Testis (tissue), 2 donors: ENCODE measurements around the gene IDE.

Experiments used
- POLR2A ChIP-seq: fragments of 450-650 bp; IDR thresholded peaks from one replicate; pipeline ENCODE4 v1.6.1; 2017; ENCODE audit warnings: antibody characterized with exemption, mild to moderate bottlenecking, moderate library complexity
- TF ChIP-seq, protein P1 (sequence below), 3 experiments: fragments of 450-650 bp in 2 of 3; fragments of 200-600 bp in 1 of 3; sonication (generic) in 1 of 3; IDR thresholded peaks; one replicate each; pipeline ENCODE4 v1.5.1; 2016 to 2019; ENCODE audit warnings: antibody characterized with exemption in 3 of 3, mild to moderate bottlenecking in 2 of 3, moderate library complexity in 1 of 3

DNA sequence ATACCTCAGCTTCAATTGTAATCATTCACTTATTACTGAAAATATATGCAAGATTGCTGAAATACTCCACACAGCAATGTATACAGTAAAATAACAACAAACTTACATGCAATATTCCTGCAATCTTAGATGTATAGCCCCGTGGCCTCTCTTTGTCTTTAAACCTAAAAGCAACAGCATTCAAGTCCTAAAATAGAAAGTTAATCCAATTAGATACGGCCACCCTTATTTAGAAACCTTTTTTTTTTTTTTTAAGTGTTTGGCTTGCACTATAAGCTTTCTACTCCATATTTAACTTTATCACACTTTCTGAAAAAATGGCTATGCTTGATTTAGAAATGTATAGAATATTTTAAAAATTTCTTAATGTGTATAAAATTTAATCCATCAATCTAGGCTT is 67.6 kb downstream of the IDE start:
- TF ChIP-seq, protein P1, sequence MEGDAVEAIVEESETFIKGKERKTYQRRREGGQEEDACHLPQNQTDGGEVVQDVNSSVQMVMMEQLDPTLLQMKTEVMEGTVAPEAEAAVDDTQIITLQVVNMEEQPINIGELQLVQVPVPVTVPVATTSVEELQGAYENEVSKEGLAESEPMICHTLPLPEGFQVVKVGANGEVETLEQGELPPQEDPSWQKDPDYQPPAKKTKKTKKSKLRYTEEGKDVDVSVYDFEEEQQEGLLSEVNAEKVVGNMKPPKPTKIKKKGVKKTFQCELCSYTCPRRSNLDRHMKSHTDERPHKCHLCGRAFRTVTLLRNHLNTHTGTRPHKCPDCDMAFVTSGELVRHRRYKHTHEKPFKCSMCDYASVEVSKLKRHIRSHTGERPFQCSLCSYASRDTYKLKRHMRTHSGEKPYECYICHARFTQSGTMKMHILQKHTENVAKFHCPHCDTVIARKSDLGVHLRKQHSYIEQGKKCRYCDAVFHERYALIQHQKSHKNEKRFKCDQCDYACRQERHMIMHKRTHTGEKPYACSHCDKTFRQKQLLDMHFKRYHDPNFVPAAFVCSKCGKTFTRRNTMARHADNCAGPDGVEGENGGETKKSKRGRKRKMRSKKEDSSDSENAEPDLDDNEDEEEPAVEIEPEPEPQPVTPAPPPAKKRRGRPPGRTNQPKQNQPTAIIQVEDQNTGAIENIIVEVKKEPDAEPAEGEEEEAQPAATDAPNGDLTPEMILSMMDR (IDR thresholded peaks at IDR 0.05), result no peak
- no peak for TF ChIP-seq POLR2A
